Fibroblast of lung (primary cell): ENCODE results near the gene RERE. TPM values are rescaled to one million over a fixed set of nuclear protein-coding genes. Genes with fewer than 3 reads are reported as not detected.

Experiments
- DNase-seq, 2 donors: peaks; one replicate each; pipeline versions ENCODE4 v3.0.0 to v3.0.0-alpha.2; 2010; ENCODE audit warnings: low read depth in 2 of 2
- H2AFZ ChIP-seq: 2 replicates; pipeline ENCODE4 v1.5.1; 2012; ENCODE audit warnings: low read length, control low read depth, inconsistent platforms
- H3K27ac ChIP-seq: 2 replicates; pipeline ENCODE4 v1.5.1; 2011; ENCODE audit warnings: low read length, control low read depth; ENCODE audit not compliant: insufficient read depth
- H3K27me3 ChIP-seq: 2 replicates; pipeline ENCODE4 v1.5.1; 2011; ENCODE audit warnings: mild to moderate bottlenecking, low read length; ENCODE audit not compliant: control insufficient read depth, insufficient read depth
- H3K36me3 ChIP-seq: 2 replicates; pipeline ENCODE4 v1.5.1; 2011; ENCODE audit warnings: low read length; ENCODE audit not compliant: control insufficient read depth, insufficient read depth
- H3K4me1 ChIP-seq: 2 replicates; pipeline ENCODE4 v1.5.1; 2011; ENCODE audit warnings: low read length; ENCODE audit not compliant: control insufficient read depth, insufficient read depth; ENCODE audit errors: extremely low read depth
- H3K4me2 ChIP-seq: 2 replicates; pipeline ENCODE4 v1.5.1; 2011; ENCODE audit warnings: low read length, control low read depth; ENCODE audit not compliant: insufficient read depth; ENCODE audit errors: extremely low read depth
- H3K4me3 ChIP-seq, 4 experiments: fragments of 200-600 bp in 1 of 4; sonication (generic) in 1 of 4; replicated peaks in 1 of 4; 2 replicates each; pipeline ENCODE4 v1.5.1; 2011 to 2016; ENCODE audit warnings: low read length in 4 of 4, low read depth in 3 of 4, mild to moderate bottlenecking in 3 of 4, control low read depth in 2 of 4, inconsistent platforms in 1 of 4, mixed read lengths in 1 of 4; ENCODE audit not compliant: insufficient read depth in 1 of 4; ENCODE audit errors: control extremely low read depth in 1 of 4
- H3K79me2 ChIP-seq: 2 replicates; pipeline ENCODE4 v1.5.1; 2012; ENCODE audit warnings: mild to moderate bottlenecking, low read length, inconsistent platforms; ENCODE audit not compliant: control insufficient read depth, insufficient read depth
- H3K9ac ChIP-seq: 2 replicates; pipeline ENCODE4 v1.5.1; 2011; ENCODE audit warnings: mild to moderate bottlenecking, low read length, control low read depth; ENCODE audit not compliant: insufficient read depth
- H3K9me3 ChIP-seq: 2 replicates; pipeline ENCODE4 v1.5.1; 2012; ENCODE audit warnings: low read depth, low read length; ENCODE audit not compliant: control insufficient read depth, insufficient read depth
- H4K20me1 ChIP-seq: 2 replicates; pipeline ENCODE4 v1.5.1; 2011; ENCODE audit warnings: low read length; ENCODE audit not compliant: control insufficient read depth, insufficient read depth; ENCODE audit errors: extremely low read depth
- CTCF ChIP-seq, 2 donors: IDR thresholded peaks in 1 of 2; conservative IDR thresholded peaks in 1 of 2; 1 replicate in 1 of 2; 2 replicates in 1 of 2; pipeline ENCODE4 v1.5.1; 2011 to 2012; ENCODE audit warnings: low read length in 2 of 2, control low read depth in 1 of 2, inconsistent platforms in 1 of 2, low read depth in 1 of 2, mild to moderate bottlenecking in 1 of 2
- EZH2 ChIP-seq: IDR thresholded peaks from 2 replicates; pipeline ENCODE4 v1.5.1; 2012; ENCODE audit warnings: low read length, control low read depth, mild to moderate bottlenecking; ENCODE audit errors: missing control alignments
- polyA plus RNA-seq, 2 donors: library from polyadenylated mRNA; depleted of rRNA in 1 of 2; stranded (reverse) in 1 of 2; unstranded in 1 of 2; fragments of >200 nt; gene quantifications; 2 replicates each; pipeline ENCODE4 v1.2.1, GENCODE V29; 2011 to 2012; ENCODE audit warnings: missing spikeins in 1 of 2
- total RNA-seq: library from RNA; depleted of rRNA; stranded (reverse); fragments of >200 nt; gene quantifications from 2 replicates; pipeline ENCODE4 v1.2.1, GENCODE V29; 2014

RERE gene
- total and polyA plus RNA-seq, 2 donors (not counting 1 experiment from before 2014, with no cell fraction given), result 3.7 to 51.0 TPM

- Histone ChIP-seq H3K27ac (no peak overlapping the region), H3K4me1 (no peaks in the 10 kb centered on the region), H3K4me3 (no peak overlapping the region), H3K27me3 (no peaks in the 10 kb centered on the region), H3K9ac (no peak overlapping the region), H3K4me2 (no peak overlapping the region), H3K36me3 (no peaks in the 10 kb centered on the region), H2AFZ (no peak overlapping the region), H4K20me1 (no peaks in the 10 kb centered on the region), H3K79me2 (peaks cover 4% of the 10 kb centered on the region), H3K9me3 (no peaks in the 10 kb centered on the region)
- DNase-seq, result no peak
- no peak for TF ChIP-seq EZH2
- no peak for TF ChIP-seq CTCF (conservative IDR thresholded peaks at IDR 0.05 in 1 of 2, IDR thresholded peaks at IDR 0.05 in 1 of 2; ENCODE audit: low read depth in 1 of 2, low read length in 2 of 2)
Measured at GRCh38 chr1:8551057-8551456, 266.4 kb downstream of the RERE start.

- TF ChIP-seq EZH2 (no peak), CTCF (conservative IDR thresholded peaks at IDR 0.05 in 1 of 2, IDR thresholded peaks at IDR 0.05 in 1 of 2; ENCODE audit: low read depth in 1 of 2, low read length in 2 of 2) (no peak)
- Histone ChIP-seq H3K9me3 (no peaks in the 10 kb centered on the region), H3K9ac (no peak overlapping the region), H3K27me3 (no peaks in the 10 kb centered on the region), H4K20me1 (no peaks in the 10 kb centered on the region), H3K4me1 (no peaks in the 10 kb centered on the region), H2AFZ (no peak overlapping the region), H3K4me3 (no peak overlapping the region), H3K27ac (no peak overlapping the region), H3K4me2 (no peak overlapping the region), H3K36me3 (no peaks in the 10 kb centered on the region), H3K79me2 (no peaks in the 10 kb centered on the region)
- no peak for DNase-seq
Measured at GRCh38 chr1:8547791-8548190, 269.6 kb downstream of the RERE start.

GRCh38 chr1:8545078-8545477, 272.4 kb downstream of the RERE start:
- H3K27ac ChIP-seq, result no peak overlapping the region
- no peak overlapping the region for H3K4me2 ChIP-seq
- TF ChIP-seq CTCF (conservative IDR thresholded peaks at IDR 0.05 in 1 of 2, IDR thresholded peaks at IDR 0.05 in 1 of 2; ENCODE audit: low read depth in 1 of 2, low read length in 2 of 2), result no peak
- no peak for TF ChIP-seq EZH2
- peaks cover 4% of the 10 kb centered on the region for H3K4me1 ChIP-seq
- no peaks in the 10 kb centered on the region for H3K36me3 ChIP-seq
- H3K9ac ChIP-seq, result no peak overlapping the region
- no peaks in the 10 kb centered on the region for H4K20me1 ChIP-seq
- H3K79me2 ChIP-seq, result no peaks in the 10 kb centered on the region
- H3K4me3 ChIP-seq, result no peak overlapping the region
- H3K9me3 ChIP-seq, result no peaks in the 10 kb centered on the region
- no peak overlapping the region for H2AFZ ChIP-seq
- DNase-seq, result no peak
- H3K27me3 ChIP-seq, result no peaks in the 10 kb centered on the region
